HG03025 (cell line): Measurements from ENCODE around the gene PTPRN2.

ENCODE experiments used
- ATAC-seq: cut with Tn5 transposase; IDR thresholded peaks from one replicate; pipeline ENCODE4 v1.9.1; 2021; ENCODE audit warnings: mild to moderate bottlenecking, moderate library complexity; ENCODE audit not compliant: unreplicated experiment, low FRiP score

PTPRN2 gene

GRCh38 chr7:158252837-158253669 lies 334.6 kb downstream of the PTPRN2 start:
- ATAC-seq = no peak

GRCh38 chr7:158252081-158252836 lies 335.4 kb downstream of the PTPRN2 start:
- no peak for ATAC-seq

- no peak for ATAC-seq
These were observed 336.3 kb downstream of the PTPRN2 start for GRCh38 chr7:158251061-158251965.

GRCh38 chr7:158249692-158250091 lies 337.9 kb downstream of the PTPRN2 start:
- ATAC-seq = no peak

- ATAC-seq = no peak
These were observed 338.8 kb downstream of the PTPRN2 start for GRCh38 chr7:158248816-158249215.

GRCh38 chr7:158247758-158248487 lies 339.7 kb downstream of the PTPRN2 start:
- no peak for ATAC-seq

GRCh38 chr7:158246960-158247673 lies 340.5 kb downstream of the PTPRN2 start:
- no peak for ATAC-seq

GRCh38 chr7:158246272-158246959 lies 341.2 kb downstream of the PTPRN2 start:
- ATAC-seq = no peak

GRCh38 chr7:158245724-158246041 lies 341.9 kb downstream of the PTPRN2 start:
- no peak for ATAC-seq

GRCh38 chr7:158244873-158245723 lies 342.5 kb downstream of the PTPRN2 start:
- ATAC-seq = no peak

- ATAC-seq = no peak
These were observed 343.2 kb downstream of the PTPRN2 start for GRCh38 chr7:158244430-158244829.

- ATAC-seq = no peak
These were observed 345.7 kb downstream of the PTPRN2 start for GRCh38 chr7:158241919-158242318.

GRCh38 chr7:158240801-158241200 lies 346.8 kb downstream of the PTPRN2 start:
- no peak for ATAC-seq

- no peak for ATAC-seq
These were observed 348.2 kb downstream of the PTPRN2 start for GRCh38 chr7:158239290-158239981.

- ATAC-seq = no peak
These were observed 348.9 kb downstream of the PTPRN2 start for GRCh38 chr7:158238616-158239289.

- ATAC-seq = no peak
These were observed 349.8 kb downstream of the PTPRN2 start for GRCh38 chr7:158237672-158238335.
